GM11168 (cell line): Measurements from ENCODE around the gene RPL13A.

Experiments used
- in situ Hi-C: fragments of 300-500 bp; cut with MboI; formaldehyde crosslinking; loops from one replicate; pipeline ENCODE4 v1.12.0; 2022; ENCODE audit warnings: low sequenced_read_pairs; ENCODE audit not compliant: unreplicated experiment

The RPL13A gene

GRCh38 chr19:49536921-49537462, 49.6 kb downstream of the RPL13A start:
- in situ Hi-C loops = no loop called here

GRCh38 chr19:49538643-49539042, 51.2 kb downstream of the RPL13A start:
- in situ Hi-C loops = no loop called here

- in situ Hi-C loops = no loop called here
Observed at GRCh38 chr19:49539192-49539952, 52.0 kb downstream of the RPL13A start.
